Activated T-cell treated with anti-CD3 and anti-CD28 coated beads, Interleukin-2, amount 50 U/mL, for 72 hours (primary cell): ENCODE data around the gene TNFAIP6. TPM values are rescaled to one million over a fixed set of nuclear protein-coding genes. Genes with fewer than 3 reads are reported as not detected.
"Not testable (repeated sequence)": the region's sequence is repeated elsewhere in the genome, so short reads cannot be mapped to it uniquely, and the experiment has no call there.

Source experiments
- ATAC-seq, 2 donors: fragments of 150-1000 bp; cut with Tn5 transposase; replicated peaks in 1 of 2; 2 replicates each; pipeline ENCODE4 v1.10.0; 2021; ENCODE audit warnings: moderate library complexity in 2 of 2, mild to moderate bottlenecking in 1 of 2
- DNase-seq, 2 donors: peaks; one replicate each; pipeline ENCODE4 v3.0.0; 2021 to 2022; ENCODE audit warnings: mixed read lengths in 1 of 2
- H3K27ac Mint-ChIP-seq: one replicate; pipeline ENCODE4 v1.8.0; 2022; ENCODE audit warnings: mild to moderate bottlenecking, moderate library complexity, mixed read lengths
- H3K27me3 Mint-ChIP-seq: one replicate; pipeline ENCODE4 v1.8.0; 2022; ENCODE audit warnings: low read depth, mixed read lengths
- H3K36me3 Mint-ChIP-seq, 2 donors: one replicate each; pipeline ENCODE4 v1.8.0; 2022; ENCODE audit warnings: mixed read lengths in 2 of 2, mild to moderate bottlenecking in 1 of 2; ENCODE audit not compliant: insufficient read depth in 2 of 2
- H3K4me1 Mint-ChIP-seq: one replicate; pipeline ENCODE4 v1.8.0; 2022; ENCODE audit warnings: low read depth, mixed read lengths
- H3K4me3 Mint-ChIP-seq, 2 donors: one replicate each; pipeline ENCODE4 v1.8.0; 2022; ENCODE audit warnings: mild to moderate bottlenecking in 2 of 2, mixed read lengths in 2 of 2, moderate library complexity in 2 of 2
- H3K9me3 Mint-ChIP-seq, 2 donors: one replicate each; pipeline ENCODE4 v1.8.0; 2022; ENCODE audit warnings: mixed read lengths in 2 of 2
- total RNA-seq, 2 donors: library from RNA; stranded (reverse); gene quantifications; one replicate each; pipeline ENCODE4 v1.2.3, GENCODE V29; 2022

The TNFAIP6 gene
- total RNA-seq, 2 donors from 2014 or later, result not detected

GRCh38 chr2:151344191-151344590 lies 13.2 kb upstream of the TNFAIP6 start:
- H3K27me3 Mint-ChIP-seq, H3K36me3 Mint-ChIP-seq, H3K9me3 Mint-ChIP-seq, ATAC-seq, H3K27ac Mint-ChIP-seq, H3K4me1 Mint-ChIP-seq, H3K4me3 Mint-ChIP-seq, DNase-seq: not testable (repeated sequence)

DNA sequence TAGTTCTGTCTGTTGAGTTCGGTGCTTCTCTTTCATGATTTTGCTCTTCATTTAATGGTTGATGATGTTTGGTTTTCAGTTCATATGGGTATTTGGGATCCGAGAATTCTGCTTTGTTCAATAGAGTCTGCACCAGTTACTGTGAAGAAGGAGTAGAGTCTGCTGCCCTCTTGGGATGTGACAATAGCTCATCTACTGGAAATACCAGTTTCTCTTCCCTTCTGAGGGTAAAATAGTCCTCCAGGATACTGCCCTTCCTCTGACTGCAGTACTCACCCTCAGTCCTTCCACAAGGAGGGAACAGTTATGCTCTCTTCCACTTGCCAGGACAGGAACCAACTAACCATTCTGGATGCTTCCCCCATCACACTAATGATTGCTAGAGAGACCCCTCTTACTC lies 12.5 kb upstream of the TNFAIP6 start:
- Mint-ChIP-seq H3K27me3 (peaks cover 8% of the 10 kb centered on the region), H3K9me3 (peaks cover 5% of the 10 kb centered on the region in 2 donors), H3K36me3 (peaks cover 1 to 6% of the 10 kb centered on the region in 2 donors), H3K27ac (no peak overlapping the region), H3K4me1 (no peaks in the 10 kb centered on the region), H3K4me3 (no peak overlapping the region)
- no peak for ATAC-seq
- no peak for DNase-seq

GRCh38 chr2:151347294-151347693 lies 10.1 kb upstream of the TNFAIP6 start:
- Mint-ChIP-seq H3K36me3 (no peaks in the 10 kb centered on the region), H3K4me3 (no peak overlapping the region), H3K9me3 (peaks cover 2 to 4% of the 10 kb centered on the region in 2 donors), H3K4me1 (no peaks in the 10 kb centered on the region), H3K27ac (no peak overlapping the region), H3K27me3 (peaks cover 8% of the 10 kb centered on the region)
- no peak for DNase-seq
- ATAC-seq, result no peak

GRCh38 chr2:151347906-151348305 lies 9.5 kb upstream of the TNFAIP6 start:
- no peaks in the 10 kb centered on the region for H3K4me1 Mint-ChIP-seq
- peaks cover 2 to 4% of the 10 kb centered on the region in 2 donors for H3K9me3 Mint-ChIP-seq
- no peak for DNase-seq
- H3K36me3 Mint-ChIP-seq, result no peaks in the 10 kb centered on the region
- H3K27me3 Mint-ChIP-seq, result peaks cover 8% of the 10 kb centered on the region
- H3K27ac Mint-ChIP-seq, result no peak overlapping the region
- no peak for ATAC-seq
- no peak overlapping the region for H3K4me3 Mint-ChIP-seq

DNA sequence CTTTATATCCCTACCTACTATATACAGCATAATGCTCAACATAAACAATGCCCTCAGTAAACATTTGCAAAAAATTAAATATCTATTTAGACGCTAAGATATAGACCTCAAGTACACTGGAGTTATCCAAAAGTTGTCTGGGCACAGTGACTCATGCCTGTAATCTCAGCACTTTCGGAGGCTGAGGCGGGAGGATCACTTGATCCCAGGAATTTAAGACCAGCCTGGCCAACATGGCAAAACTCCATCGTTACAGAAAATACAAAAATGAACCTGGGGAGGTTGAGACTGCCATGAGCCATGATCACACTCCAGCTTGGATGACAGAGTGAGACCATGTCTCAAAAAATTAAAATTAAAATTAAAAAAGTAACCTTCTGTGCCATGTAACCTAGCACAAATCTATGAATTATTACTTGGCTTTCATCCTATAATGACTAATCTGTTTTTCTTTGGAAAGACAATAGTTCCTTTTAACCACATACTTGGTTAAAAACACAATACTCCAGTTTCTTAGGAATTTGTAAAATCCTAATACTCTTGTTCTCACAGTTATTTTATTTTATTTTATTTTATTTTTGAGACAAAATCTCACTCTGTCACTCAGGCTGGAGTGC lies 6.7 kb upstream of the TNFAIP6 start:
- peaks cover 8% of the 10 kb centered on the region for H3K27me3 Mint-ChIP-seq
- no peaks in the 10 kb centered on the region for H3K4me1 Mint-ChIP-seq
- H3K9me3 Mint-ChIP-seq, result peaks cover 0 to 2% of the 10 kb centered on the region in 2 donors
- H3K27ac Mint-ChIP-seq, result no peak overlapping the region
- no peaks in the 10 kb centered on the region for H3K36me3 Mint-ChIP-seq
- no peak overlapping the region for H3K4me3 Mint-ChIP-seq
- ATAC-seq (no peak), DNase-seq (no peak)

- Mint-ChIP-seq H3K27me3 (no peaks in the 10 kb centered on the region), H3K4me1 (no peaks in the 10 kb centered on the region), H3K9me3 (peaks cover 0 to 2% of the 10 kb centered on the region in 2 donors), H3K27ac (no peak overlapping the region), H3K4me3 (no peak overlapping the region), H3K36me3 (no peaks in the 10 kb centered on the region)
- no peak for DNase-seq
- no peak for ATAC-seq
Measured at GRCh38 chr2:151353995-151354394, 3.4 kb upstream of the TNFAIP6 start.

DNA sequence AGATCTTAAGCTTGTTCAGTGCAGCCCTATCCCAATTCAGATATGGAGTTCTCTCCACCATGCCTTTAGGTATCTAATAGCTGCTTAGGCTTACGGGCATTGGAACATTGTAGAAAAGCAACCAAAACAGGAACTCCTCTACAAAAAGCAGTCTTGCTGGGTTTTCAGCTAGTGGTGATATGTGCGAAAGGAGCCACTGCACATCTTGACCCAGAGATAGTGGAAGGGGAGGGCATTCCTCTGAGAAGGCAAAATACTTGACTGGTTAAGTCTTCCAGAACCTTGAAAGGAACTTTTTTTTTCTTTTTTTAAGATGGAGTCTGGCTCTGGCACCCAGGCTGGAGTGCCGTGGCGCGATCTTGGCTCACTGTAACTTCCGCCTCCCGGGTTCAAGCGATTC lies 2.6 kb upstream of the TNFAIP6 start:
- no peak for DNase-seq
- Mint-ChIP-seq H3K9me3 (peaks cover 0 to under 1% of the 10 kb centered on the region in 2 donors), H3K27ac (no peak overlapping the region), H3K4me1 (no peaks in the 10 kb centered on the region), H3K27me3 (no peaks in the 10 kb centered on the region), H3K4me3 (no peak overlapping the region), H3K36me3 (no peaks in the 10 kb centered on the region)
- no peak for ATAC-seq

DNA sequence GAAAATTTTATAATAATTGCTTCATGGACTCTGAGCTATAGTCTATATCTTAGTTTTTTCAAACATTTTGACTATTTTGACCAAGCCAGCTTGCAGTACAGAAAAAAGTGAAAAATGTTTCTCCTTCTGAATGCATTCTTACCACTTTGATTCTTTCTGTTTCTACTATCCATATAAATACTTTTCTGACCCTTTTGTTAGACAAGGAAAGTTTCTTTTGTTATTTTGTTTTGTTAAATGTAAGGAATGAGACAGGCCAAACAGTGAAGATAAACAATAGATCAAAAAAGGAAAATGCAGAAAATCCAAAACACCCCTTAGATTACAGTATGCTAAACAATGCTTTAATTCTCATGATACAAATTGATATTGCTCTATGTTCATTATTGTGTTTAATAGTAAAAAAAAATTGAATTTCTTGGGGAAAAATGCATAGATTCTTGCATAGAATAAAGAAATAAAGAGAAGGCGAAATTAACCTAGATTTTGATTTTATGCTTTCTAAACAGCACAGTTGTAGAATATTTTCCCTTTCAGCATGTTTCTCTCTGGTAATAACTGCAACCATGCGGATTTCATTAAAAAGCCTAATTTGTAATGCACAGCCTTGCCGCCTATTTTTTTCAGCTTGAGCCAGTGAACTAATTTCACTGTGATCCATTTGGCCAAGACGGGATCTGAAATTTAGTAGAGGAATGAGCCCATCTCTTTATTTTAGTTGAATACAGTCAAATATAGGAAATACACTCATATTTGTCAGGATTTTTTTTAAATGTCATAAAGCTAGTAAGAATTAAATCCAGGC lies 976 bp downstream of the TNFAIP6 start:
- DNase-seq (no peak), ATAC-seq (no peak)
- H3K4me1 Mint-ChIP-seq, result no peaks in the 10 kb centered on the region
- no peaks in the 10 kb centered on the region for H3K27me3 Mint-ChIP-seq
- H3K4me3 Mint-ChIP-seq, result no peak overlapping the region
- no peaks in the 10 kb centered on the region for H3K36me3 Mint-ChIP-seq
- H3K9me3 Mint-ChIP-seq, result no peaks in the 10 kb centered on the region
- H3K27ac Mint-ChIP-seq, result no peak overlapping the region

GRCh38 chr2:151359768-151360461 lies 2.5 kb downstream of the TNFAIP6 start:
- no peak overlapping the region for H3K27ac Mint-ChIP-seq
- ATAC-seq (no peak), DNase-seq (no peak)
- H3K9me3 Mint-ChIP-seq, result no peaks in the 10 kb centered on the region
- H3K27me3 Mint-ChIP-seq, result no peaks in the 10 kb centered on the region
- H3K4me3 Mint-ChIP-seq, result no peak overlapping the region
- no peaks in the 10 kb centered on the region for H3K4me1 Mint-ChIP-seq
- no peaks in the 10 kb centered on the region for H3K36me3 Mint-ChIP-seq

GRCh38 chr2:151361674-151362370 lies 4.4 kb downstream of the TNFAIP6 start:
- H3K27ac Mint-ChIP-seq, result no peak overlapping the region
- no peak for ATAC-seq
- no peak for DNase-seq
- no peak overlapping the region for H3K4me3 Mint-ChIP-seq
- no peaks in the 10 kb centered on the region for H3K4me1 Mint-ChIP-seq
- no peaks in the 10 kb centered on the region for H3K27me3 Mint-ChIP-seq
- no peaks in the 10 kb centered on the region for H3K9me3 Mint-ChIP-seq
- H3K36me3 Mint-ChIP-seq, result no peaks in the 10 kb centered on the region

- no peak for ATAC-seq
- Mint-ChIP-seq H3K9me3 (no peaks in the 10 kb centered on the region), H3K36me3 (no peaks in the 10 kb centered on the region), H3K27me3 (no peaks in the 10 kb centered on the region), H3K27ac (no peak overlapping the region), H3K4me3 (no peak overlapping the region), H3K4me1 (no peaks in the 10 kb centered on the region)
- no peak for DNase-seq
Measured at GRCh38 chr2:151363709-151364108, 6.3 kb downstream of the TNFAIP6 start.

DNA sequence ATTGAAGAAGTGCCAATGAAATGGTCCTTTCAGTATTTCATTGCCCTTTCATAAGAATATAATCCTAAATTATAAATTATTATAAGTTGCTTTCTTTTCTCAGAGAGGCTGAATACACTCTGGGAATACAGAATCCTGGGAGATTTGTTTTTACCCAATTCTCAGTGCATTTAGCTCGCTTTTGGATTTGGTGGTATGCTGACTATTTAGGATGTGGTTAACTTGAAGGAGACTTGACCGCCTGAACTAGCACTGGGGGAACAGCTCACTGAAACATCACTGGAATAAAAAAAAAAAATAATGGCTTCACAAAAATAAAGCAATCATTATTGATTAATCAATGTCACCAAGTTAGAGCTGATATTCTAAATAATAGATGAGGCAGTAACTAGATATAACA lies 10.2 kb downstream of the TNFAIP6 start:
- no peaks in the 10 kb centered on the region for H3K36me3 Mint-ChIP-seq
- no peak overlapping the region for H3K4me3 Mint-ChIP-seq
- no peaks in the 10 kb centered on the region for H3K4me1 Mint-ChIP-seq
- no peaks in the 10 kb centered on the region for H3K9me3 Mint-ChIP-seq
- ATAC-seq (no peak), DNase-seq (no peak)
- no peak overlapping the region for H3K27ac Mint-ChIP-seq
- H3K27me3 Mint-ChIP-seq, result no peaks in the 10 kb centered on the region

- peaks cover 5% of the 10 kb centered on the region for H3K4me1 Mint-ChIP-seq
- H3K9me3 Mint-ChIP-seq, result no peaks in the 10 kb centered on the region
- no peaks in the 10 kb centered on the region for H3K36me3 Mint-ChIP-seq
- peak overlapping the region; percentile 9 for H3K27ac Mint-ChIP-seq
- ATAC-seq (peak; percentile 58 to 92), DNase-seq (peak in 1 of 2 donors; percentile 3)
- H3K27me3 Mint-ChIP-seq, result no peaks in the 10 kb centered on the region
- H3K4me3 Mint-ChIP-seq, result peak overlapping the region in 1 of 2 donors; percentile 75
Measured at GRCh38 chr2:151374436-151374835, 17.0 kb downstream of the TNFAIP6 start.
